ENCODE results near the gene RPS2. TPM values are rescaled to one million over a fixed set of nuclear protein-coding genes. Genes with fewer than 3 reads are reported as not detected.
"Not testable (repeated sequence)": the region's sequence is repeated elsewhere in the genome, so short reads cannot be mapped to it uniquely, and the experiment has no call there.

Gene RPS2
- 1,000 to 10,000 TPM in 3 of 10 donors, 100 to 1,000 TPM in 7; 691 to 1,555 (median 813) TPM for total RNA-seq
- polyA plus RNA-seq, result 1,000 to 10,000 TPM; 1,955 to 3,593 TPM
- long read RNA-seq, donor 1, transcript RPS2-201 (7 exons, 985 nt), result major isoform, 853 of 1,302 reads
- long read RNA-seq, donor 1, partial matches to known transcripts, result 424 of 1,302 reads
- long read RNA-seq, donor 1, other reads (novel, unspliced or antisense), result 25 of 1,302 reads
- long read RNA-seq, donor 2, transcript RPS2-201 (7 exons, 985 nt), result major isoform, 852 of 1,268 reads
- long read RNA-seq, donor 2, partial matches to known transcripts, result 401 of 1,268 reads
- long read RNA-seq, donor 2, other reads (novel, unspliced or antisense), result 15 of 1,268 reads
- long read RNA-seq, donor 3, transcript RPS2-201 (7 exons, 985 nt), result major isoform, 19 of 43 reads
- long read RNA-seq, donor 3, partial matches to known transcripts, result 23 of 43 reads
- long read RNA-seq, donor 3, other reads (novel, unspliced or antisense), result 1 of 43 reads

DNA sequence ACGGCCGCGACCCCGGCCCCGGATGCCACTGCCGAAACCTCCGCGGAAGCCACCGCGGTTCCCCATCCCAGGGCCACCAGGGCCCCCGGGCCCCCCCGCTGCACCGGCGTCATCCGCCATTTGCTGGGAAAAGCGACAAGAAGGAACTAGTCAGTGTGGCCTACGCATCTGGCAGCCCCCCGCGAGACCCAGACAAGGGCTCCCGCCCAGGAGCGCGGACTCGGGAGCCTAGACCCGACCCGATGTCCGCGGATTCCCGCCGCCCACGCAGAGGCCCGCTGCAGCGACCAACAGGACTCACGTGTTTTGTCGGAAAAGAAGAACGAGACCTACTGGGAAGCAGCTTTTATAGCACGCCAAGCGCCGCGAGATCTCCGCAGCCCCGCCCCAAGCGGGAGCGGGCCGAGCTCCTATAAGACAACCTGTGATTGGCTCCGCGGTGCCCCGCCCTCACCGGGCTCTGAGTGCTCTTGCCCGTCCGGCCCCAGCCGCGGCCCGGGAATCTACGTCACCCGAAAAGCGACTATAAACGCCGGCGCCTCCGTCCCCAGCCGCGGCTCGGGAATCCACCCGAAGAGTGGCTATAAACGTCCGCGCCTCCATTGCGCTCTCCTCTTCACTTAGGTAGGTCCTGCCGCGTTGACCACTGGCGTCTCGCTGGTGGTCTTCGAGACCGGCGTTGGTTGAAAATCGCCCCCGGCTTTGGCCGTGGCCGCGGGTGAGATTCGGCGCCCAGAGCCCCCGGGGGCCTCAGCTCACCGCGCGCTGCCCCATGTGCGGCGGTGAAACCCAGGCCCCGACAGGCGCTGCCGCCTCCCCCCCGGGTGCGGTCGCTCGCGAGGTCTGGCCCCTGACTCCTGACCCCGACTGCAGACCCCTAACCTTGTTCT, at the start of gene RPS2:
Gene RPS2 (minus strand): TSS at position 321 of the 890 bp plus-strand sequence. CDS start 201 bp downstream, at position 120.
- Histone ChIP-seq H3K27ac (peak within 1 kb of the TSS; percentile 80 to 100 (median 96)), H3K4me1 (peaks cover 10 to 51% (median 40%) of the 10 kb centered on the region in 9 donors), H3K4me3 (peak within 1 kb of the TSS; percentile 55 to 100 (median 92)), H3K9me3 (no peaks in the 10 kb centered on the region), H3K36me3 (peaks cover 0 to 36% (median 30%) of the 10 kb centered on the region in 9 donors), H3K27me3 (no peaks in the 10 kb centered on the region)
- ATAC-seq (peak; percentile 94 to 99 (median 98)), DNase-seq (peak; percentile 98)
- peak in 4 of 9 donors; percentile 5 to 34 (median 9) for TF ChIP-seq CTCF (IDR thresholded peaks at IDR 0.05)
- 0 to 1% methylated on average over 88 to 97 of the region's 97 CpGs for WGBS, 2 donors
- intact Hi-C loops (cut with DNase I), result no loop called here

DNA sequence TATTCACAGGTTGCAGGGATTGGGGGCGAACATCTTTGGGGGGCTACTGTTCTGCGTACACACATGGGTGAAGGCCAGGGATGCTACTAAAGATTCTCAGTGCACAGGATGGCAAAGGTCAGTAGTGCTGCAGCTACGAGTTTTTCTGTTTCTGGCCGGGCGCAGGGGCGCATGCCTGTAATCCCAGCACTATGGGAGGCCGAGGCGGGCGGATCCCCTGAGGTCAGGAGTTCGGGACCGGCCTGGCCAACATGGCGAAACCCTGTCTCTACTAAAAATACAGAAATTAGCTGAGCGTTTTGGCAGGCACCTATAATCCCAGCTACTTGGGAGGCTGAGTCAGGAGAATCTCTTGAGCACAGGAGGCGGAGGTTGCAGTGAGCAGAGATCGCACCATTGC, 48.9 kb upstream of the RPS2 start:
- H3K4me1 ChIP-seq, result peaks cover 5 to 15% (median 13%) of the 10 kb centered on the region in 9 donors
- no peak overlapping the region for H3K27ac ChIP-seq
- intact Hi-C loops (cut with DNase I), result loop anchor here in 2 of 10 donors (5.0 to 10.0 kb wide), 2 partner anchors 51 to 209 kb away; partner anchors contain the start of gene E4F1 (in 1 of the 2)
- H3K4me3 ChIP-seq, result no peak overlapping the region
- H3K36me3 ChIP-seq, result no peaks in the 10 kb centered on the region
- no peak for DNase-seq
- peaks cover 0 to 22% (median 11%) of the 10 kb centered on the region in 7 donors for H3K27me3 ChIP-seq
- 91 to 92% methylated on average over 15 of the region's 15 CpGs for WGBS, 2 donors
- TF ChIP-seq CTCF (IDR thresholded peaks at IDR 0.05), result no peak
- ATAC-seq, result no peak
- no peaks in the 10 kb centered on the region for H3K9me3 ChIP-seq

- WGBS, 2 donors, result 89 to 90% methylated on average over 9 of the region's 9 CpGs
These were observed 47.1 kb upstream of the RPS2 start for GRCh38 chr16:2011726-2012125.

GRCh38 chr16:2009791-2010510, 45.3 kb upstream of the RPS2 start, which contains the start of gene ZNF598:
ZNF598 (minus strand) TSS chr16:2009821.
- ATAC-seq (peak; percentile 94 to 98 (median 97)), DNase-seq (peak; percentile 84 to 87)
- intact Hi-C loops (cut with DNase I), result loop anchor here in 2 of 10 donors (5.0 to 10.0 kb wide), 3 partner anchors 55 to 212 kb away; partner anchors contain the start of genes E4F1 (in 1 of the 2) and RAB26 (in 1 of the 2)
- peak within 1 kb of the TSS; percentile 76 to 96 (median 92) for H3K27ac ChIP-seq
- no peaks in the 10 kb centered on the region for H3K27me3 ChIP-seq
- peak within 1 kb of the TSS; percentile 69 to 99 (median 90) for H3K4me3 ChIP-seq
- WGBS, 2 donors, result 1 to 2% methylated on average over 52 of the region's 52 CpGs
- peak in 3 of 9 donors; percentile 2 to 25 (median 20) for TF ChIP-seq CTCF (IDR thresholded peaks at IDR 0.05)
- peaks cover 0 to 10% (median 0%) of the 10 kb centered on the region in 9 donors for H3K36me3 ChIP-seq
- no peaks in the 10 kb centered on the region for H3K9me3 ChIP-seq
- H3K4me1 ChIP-seq, result peaks cover 23 to 50% (median 40%) of the 10 kb centered on the region in 9 donors

More at GRCh38 chr16:2011726-2012125, 47.1 kb upstream of the RPS2 start:
- H3K4me1 ChIP-seq, result peaks cover 23 to 33% (median 31%) of the 10 kb centered on the region in 9 donors
- H3K27ac ChIP-seq, DNase-seq, H3K36me3 ChIP-seq, H3K9me3 ChIP-seq, H3K27me3 ChIP-seq, H3K4me3 ChIP-seq, ATAC-seq: not testable (repeated sequence)
- intact Hi-C loops (cut with DNase I), result loop anchor here in 2 of 10 donors (5.0 to 10.0 kb wide), 2 partner anchors 53 to 211 kb away; partner anchors contain the start of gene E4F1 (in 1 of the 2)

Measured in heart right ventricle (tissue), 16 donors.